Gastrocnemius medialis (tissue), 4 donors: Measurements from ENCODE around the gene CLMN.

Experiments
- POLR2A ChIP-seq, 2 donors: fragments of 450-650 bp; IDR thresholded peaks; one replicate each; pipeline ENCODE4 v1.6.1; 2017; ENCODE audit warnings: antibody characterized with exemption in 2 of 2, mild to moderate bottlenecking in 2 of 2, moderate library complexity in 2 of 2
- TF ChIP-seq, protein P1 (sequence below), 5 experiments: fragments of 450-650 bp in 3 of 5; fragments of 200-600 bp in 2 of 5; sonication (generic) in 2 of 5; IDR thresholded peaks in 4 of 5; conservative IDR thresholded peaks in 1 of 5; 1 replicate in 4 of 5; 2 replicates in 1 of 5; pipeline ENCODE4 v1.5.1; 2016 to 2019; ENCODE audit warnings: antibody characterized with exemption in 5 of 5, mild to moderate bottlenecking in 3 of 5, moderate library complexity in 3 of 5

GRCh38 chr14:95165517-95165916, 154.2 kb downstream of the CLMN start:
- TF ChIP-seq, protein P1, sequence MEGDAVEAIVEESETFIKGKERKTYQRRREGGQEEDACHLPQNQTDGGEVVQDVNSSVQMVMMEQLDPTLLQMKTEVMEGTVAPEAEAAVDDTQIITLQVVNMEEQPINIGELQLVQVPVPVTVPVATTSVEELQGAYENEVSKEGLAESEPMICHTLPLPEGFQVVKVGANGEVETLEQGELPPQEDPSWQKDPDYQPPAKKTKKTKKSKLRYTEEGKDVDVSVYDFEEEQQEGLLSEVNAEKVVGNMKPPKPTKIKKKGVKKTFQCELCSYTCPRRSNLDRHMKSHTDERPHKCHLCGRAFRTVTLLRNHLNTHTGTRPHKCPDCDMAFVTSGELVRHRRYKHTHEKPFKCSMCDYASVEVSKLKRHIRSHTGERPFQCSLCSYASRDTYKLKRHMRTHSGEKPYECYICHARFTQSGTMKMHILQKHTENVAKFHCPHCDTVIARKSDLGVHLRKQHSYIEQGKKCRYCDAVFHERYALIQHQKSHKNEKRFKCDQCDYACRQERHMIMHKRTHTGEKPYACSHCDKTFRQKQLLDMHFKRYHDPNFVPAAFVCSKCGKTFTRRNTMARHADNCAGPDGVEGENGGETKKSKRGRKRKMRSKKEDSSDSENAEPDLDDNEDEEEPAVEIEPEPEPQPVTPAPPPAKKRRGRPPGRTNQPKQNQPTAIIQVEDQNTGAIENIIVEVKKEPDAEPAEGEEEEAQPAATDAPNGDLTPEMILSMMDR (IDR thresholded peaks at IDR 0.05 in 4 of 5, conservative IDR thresholded peaks at IDR 0.05 in 1 of 5): no peak
- TF ChIP-seq POLR2A (IDR thresholded peaks at IDR 0.05): no peak
